ENCODE measurements around the gene SSMEM1. TPM values are rescaled to one million over a fixed set of nuclear protein-coding genes. Genes with fewer than 3 reads are reported as not detected.

Gene SSMEM1
- total and polyA plus RNA-seq, 9 of the 15 experiments (the other 6 are each of a cell fraction or from before 2014, with no cell fraction given): 0.10 to 0.28 (median 0.18) TPM; not detected in 4

DNA sequence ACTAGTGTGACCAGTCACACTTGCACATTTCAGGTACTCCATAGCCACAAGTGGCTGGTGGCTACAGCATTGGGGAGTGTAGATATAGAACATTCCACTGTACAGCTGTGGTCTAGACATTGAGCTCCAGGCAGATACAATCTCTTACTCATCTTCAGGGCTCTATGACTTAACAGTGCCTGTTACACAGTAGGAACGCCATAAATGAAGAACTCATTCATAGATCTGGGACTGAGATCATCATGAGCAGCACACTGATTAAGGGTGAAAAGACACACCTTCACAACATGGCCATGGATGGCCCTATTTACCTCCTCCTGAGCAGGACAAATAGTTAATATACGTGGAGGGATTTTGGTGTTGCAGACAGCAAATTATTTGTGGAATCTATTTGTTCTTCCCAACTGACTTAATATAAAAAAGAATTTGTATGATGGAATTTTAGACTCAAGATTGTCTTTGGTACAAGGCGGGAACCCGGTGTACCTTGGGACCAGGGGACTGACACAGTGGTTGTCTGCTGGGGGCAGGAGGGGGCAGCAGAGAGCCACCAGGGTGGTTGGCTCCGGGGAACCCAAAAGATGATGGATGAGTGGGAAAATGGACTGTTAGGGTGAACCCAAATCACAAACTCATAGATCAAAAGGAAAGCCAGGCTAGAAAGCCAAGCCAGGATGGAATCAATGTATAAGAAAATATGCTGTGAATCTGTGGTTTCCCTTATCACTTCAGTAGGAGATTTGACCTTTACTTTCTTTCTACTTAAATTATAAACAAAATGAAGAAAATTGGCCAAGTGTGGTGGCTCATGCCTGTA lies 34.7 kb downstream of the SSMEM1 start (continued):
- TF ChIP-seq MGA (IDR thresholded peaks at IDR 0.05) (no peak), CUX1 (CRISPR knock-in tag; IDR thresholded peaks at IDR 0.05) (no peak), GATAD2A (IDR thresholded peaks at IDR 0.05) (peak; percentile 75; the same call in 1 of the 2 replicates)
- TF ChIP-seq, protein P1, sequence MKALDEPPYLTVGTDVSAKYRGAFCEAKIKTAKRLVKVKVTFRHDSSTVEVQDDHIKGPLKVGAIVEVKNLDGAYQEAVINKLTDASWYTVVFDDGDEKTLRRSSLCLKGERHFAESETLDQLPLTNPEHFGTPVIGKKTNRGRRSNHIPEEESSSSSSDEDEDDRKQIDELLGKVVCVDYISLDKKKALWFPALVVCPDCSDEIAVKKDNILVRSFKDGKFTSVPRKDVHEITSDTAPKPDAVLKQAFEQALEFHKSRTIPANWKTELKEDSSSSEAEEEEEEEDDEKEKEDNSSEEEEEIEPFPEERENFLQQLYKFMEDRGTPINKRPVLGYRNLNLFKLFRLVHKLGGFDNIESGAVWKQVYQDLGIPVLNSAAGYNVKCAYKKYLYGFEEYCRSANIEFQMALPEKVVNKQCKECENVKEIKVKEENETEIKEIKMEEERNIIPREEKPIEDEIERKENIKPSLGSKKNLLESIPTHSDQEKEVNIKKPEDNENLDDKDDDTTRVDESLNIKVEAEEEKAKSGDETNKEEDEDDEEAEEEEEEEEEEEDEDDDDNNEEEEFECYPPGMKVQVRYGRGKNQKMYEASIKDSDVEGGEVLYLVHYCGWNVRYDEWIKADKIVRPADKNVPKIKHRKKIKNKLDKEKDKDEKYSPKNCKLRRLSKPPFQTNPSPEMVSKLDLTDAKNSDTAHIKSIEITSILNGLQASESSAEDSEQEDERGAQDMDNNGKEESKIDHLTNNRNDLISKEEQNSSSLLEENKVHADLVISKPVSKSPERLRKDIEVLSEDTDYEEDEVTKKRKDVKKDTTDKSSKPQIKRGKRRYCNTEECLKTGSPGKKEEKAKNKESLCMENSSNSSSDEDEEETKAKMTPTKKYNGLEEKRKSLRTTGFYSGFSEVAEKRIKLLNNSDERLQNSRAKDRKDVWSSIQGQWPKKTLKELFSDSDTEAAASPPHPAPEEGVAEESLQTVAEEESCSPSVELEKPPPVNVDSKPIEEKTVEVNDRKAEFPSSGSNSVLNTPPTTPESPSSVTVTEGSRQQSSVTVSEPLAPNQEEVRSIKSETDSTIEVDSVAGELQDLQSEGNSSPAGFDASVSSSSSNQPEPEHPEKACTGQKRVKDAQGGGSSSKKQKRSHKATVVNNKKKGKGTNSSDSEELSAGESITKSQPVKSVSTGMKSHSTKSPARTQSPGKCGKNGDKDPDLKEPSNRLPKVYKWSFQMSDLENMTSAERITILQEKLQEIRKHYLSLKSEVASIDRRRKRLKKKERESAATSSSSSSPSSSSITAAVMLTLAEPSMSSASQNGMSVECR (CRISPR knock-in tag; IDR thresholded peaks at IDR 0.05): no peak
